ENCODE results near the gene BTBD9.

GRCh38 chr6:38215225-38215624 lies 424.5 kb downstream of the BTBD9 start:
- TF ChIP-seq CTCF (IDR thresholded peaks at IDR 0.05): no peak
- TF ChIP-seq POLR2AphosphoS5 (IDR thresholded peaks at IDR 0.05): no peak
- no peak for TF ChIP-seq POLR2A (IDR thresholded peaks at IDR 0.05)
- TF ChIP-seq EP300 (IDR thresholded peaks at IDR 0.05): no peak
